Lung (tissue), 12 donors: ENCODE results near the gene DHX58. TPM values are rescaled to one million over a fixed set of nuclear protein-coding genes. Genes with fewer than 3 reads are reported as not detected.

Experiments
- ATAC-seq: fragments of 200-7000 bp; cut with Tn5 transposase; one replicate; pipeline ENCODE4 v1.9.1; 2020; ENCODE audit warnings: moderate number of reproducible peaks; ENCODE audit not compliant: insufficient read depth, low FRiP score
- DNase-seq, 3 donors: peaks; one replicate each; pipeline ENCODE4 v3.0.0-alpha.2; 2013 to 2017
- H3K27ac ChIP-seq, 2 donors: one replicate each; pipeline ENCODE4 v1.5.1; 2013; ENCODE audit warnings: mild to moderate bottlenecking in 2 of 2, moderate library complexity in 2 of 2, control low read depth in 1 of 2, inconsistent platforms in 1 of 2, low read depth in 1 of 2, low read length in 1 of 2
- H3K27me3 ChIP-seq, 3 donors: one replicate each; pipeline ENCODE4 v1.5.1; 2013; ENCODE audit warnings: low read length in 2 of 3; ENCODE audit not compliant: control insufficient read depth in 3 of 3, insufficient read depth in 3 of 3
- H3K36me3 ChIP-seq, 4 donors: one replicate each; pipeline ENCODE4 v1.5.1; 2013; ENCODE audit warnings: low read length in 4 of 4, mild to moderate bottlenecking in 1 of 4, moderate library complexity in 1 of 4; ENCODE audit not compliant: control insufficient read depth in 4 of 4, insufficient read depth in 4 of 4
- H3K4me1 ChIP-seq, 5 donors: one replicate each; pipeline ENCODE4 v1.5.1; 2013; ENCODE audit warnings: low read length in 5 of 5, mild to moderate bottlenecking in 2 of 5, moderate library complexity in 1 of 5; ENCODE audit not compliant: control insufficient read depth in 5 of 5, insufficient read depth in 5 of 5
- H3K4me3 ChIP-seq: one replicate; pipeline ENCODE4 v1.5.1; 2013; ENCODE audit warnings: mild to moderate bottlenecking, control low read depth, moderate library complexity
- H3K9ac ChIP-seq, 2 donors: one replicate each; pipeline ENCODE4 v1.5.1; 2013; ENCODE audit warnings: low read length in 2 of 2, control low read depth in 1 of 2; ENCODE audit not compliant: insufficient read depth in 1 of 2
- H3K9me3 ChIP-seq, 4 donors: one replicate each; pipeline ENCODE4 v1.5.1; 2013; ENCODE audit warnings: low read length in 3 of 4, mild to moderate bottlenecking in 1 of 4, moderate library complexity in 1 of 4; ENCODE audit not compliant: control insufficient read depth in 4 of 4, insufficient read depth in 3 of 4
- CTCF ChIP-seq: IDR thresholded peaks from 2 replicates; pipeline ENCODE4 v1.5.1; 2012; ENCODE audit warnings: mild to moderate bottlenecking; ENCODE audit errors: control extremely low read depth, extremely low read depth
- whole genome bisulfite sequencing, 2 donors: extraction: QIAGEN DNeasy Blood & Tissue Kit; methylation state at CpG; one replicate each; pipeline ENCODE4 v1.1.7; 2013; 5-methylcytosine and 5-hydroxymethylcytosine counted together
- polyA plus RNA-seq, 2 donors: library from polyadenylated mRNA; stranded (reverse); fragments of 200-250 nt; gene quantifications; one replicate each; pipeline ENCODE4 v1.2.1, GENCODE V29; 2013
- total RNA-seq, 2 donors: library from RNA; depleted of rRNA in 1 of 2; stranded (reverse); fragments of >200 nt in 1 of 2; gene quantifications; one replicate each; pipeline ENCODE4 v1.2.1, GENCODE V29; 2014 to 2021
- donor health status: control.
- donor health status: control.
- donor health status: Bipolar disorder and iron deficiency.
- donor health status: healthy.
- donor health status: DM: yes; HTN: yes; CAD: no.

The DHX58 gene
- total and polyA plus RNA-seq, 4 donors, result 14.7 to 35.1 (median 25.8) TPM

- no peaks in the 10 kb centered on the region for H3K9me3 ChIP-seq
- WGBS, 2 donors, result 65 to 77% methylated on average over 6 of the region's 6 CpGs
- no peak for ATAC-seq
Observed at GRCh38 chr17:42107124-42107523, 5.4 kb downstream of the DHX58 start.

GRCh38 chr17:42106009-42106408 is 6.5 kb downstream of the DHX58 start:
- Histone ChIP-seq H3K4me1 (peaks cover 0 to 3% (median 0%) of the 10 kb centered on the region in 5 donors), H3K9ac (no peak overlapping the region), H3K4me3 (no peak overlapping the region), H3K9me3 (no peaks in the 10 kb centered on the region), H3K27ac (no peak overlapping the region), H3K36me3 (peaks cover 0 to 24% (median 3%) of the 10 kb centered on the region in 4 donors), H3K27me3 (no peaks in the 10 kb centered on the region)
- no peak for TF ChIP-seq CTCF
- DNase-seq, result no peak
- 90 to 97% methylated on average over 2 of the region's 2 CpGs for WGBS, 2 donors
- ATAC-seq, result no peak

More at GRCh38 chr17:42107124-42107523, 5.4 kb downstream of the DHX58 start:
- H3K4me1 ChIP-seq, result peaks cover 0 to 11% (median 0%) of the 10 kb centered on the region in 5 donors
- no peak for TF ChIP-seq CTCF
- peaks cover 0 to 24% (median 3%) of the 10 kb centered on the region in 4 donors for H3K36me3 ChIP-seq
- H3K27me3 ChIP-seq, result no peaks in the 10 kb centered on the region
- no peak for DNase-seq
- H3K27ac ChIP-seq, result no peak overlapping the region
- H3K4me3 ChIP-seq, result no peak overlapping the region
- no peak overlapping the region for H3K9ac ChIP-seq

DNA sequence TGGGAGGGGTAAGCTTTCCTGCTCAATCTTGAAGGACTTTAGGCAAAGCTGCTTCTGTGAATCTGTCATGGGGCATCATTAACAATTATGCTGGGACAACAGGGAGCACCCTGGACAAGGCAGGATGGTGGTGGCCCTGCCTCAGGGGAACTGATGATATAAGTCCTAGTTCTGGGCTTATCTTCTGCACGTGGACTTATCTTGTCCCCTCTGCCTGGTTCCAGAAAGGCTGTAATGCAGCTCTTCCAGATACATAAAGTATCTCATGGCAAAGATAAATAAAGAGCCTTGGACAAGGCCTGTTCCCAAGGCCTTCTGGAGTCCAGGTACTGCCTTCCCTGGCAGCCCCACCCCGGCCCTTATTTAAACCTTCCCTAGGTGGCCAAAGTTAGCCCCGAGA is 8.2 kb downstream of the DHX58 start:
- ATAC-seq (no peak), DNase-seq (no peak)
- Histone ChIP-seq H3K27ac (no peak overlapping the region), H3K36me3 (peaks cover 0 to 24% (median under 1%) of the 10 kb centered on the region in 4 donors), H3K9ac (no peak overlapping the region), H3K27me3 (no peaks in the 10 kb centered on the region), H3K9me3 (no peaks in the 10 kb centered on the region), H3K4me3 (no peak overlapping the region), H3K4me1 (peaks cover 0 to 3% (median 0%) of the 10 kb centered on the region in 5 donors)
- 79 to 86% methylated on average over 3 of the region's 3 CpGs for WGBS, 2 donors
- no peak for TF ChIP-seq CTCF
